Neuron (in vitro differentiated cells): ENCODE measurements around the gene KIRREL3.

ENCODE experiments used
- H2AFZ ChIP-seq: one replicate; pipeline ENCODE4 v1.6.1; 2013; ENCODE audit warnings: low read depth, mild to moderate bottlenecking, inconsistent platforms, low read length, moderate library complexity
- H3K27me3 ChIP-seq: one replicate; pipeline ENCODE4 v1.6.1; 2013; ENCODE audit warnings: low read length; ENCODE audit not compliant: insufficient read depth
- H3K36me3 ChIP-seq: one replicate; pipeline ENCODE4 v1.6.1; 2013; ENCODE audit warnings: low read length; ENCODE audit not compliant: insufficient read depth
- H3K4me1 ChIP-seq: one replicate; pipeline ENCODE4 v1.6.1; 2013; ENCODE audit warnings: low read length; ENCODE audit not compliant: insufficient read depth
- H3K4me3 ChIP-seq: 2 replicates; pipeline ENCODE4 v1.5.1; 2013; ENCODE audit warnings: mild to moderate bottlenecking, low read length, moderate library complexity
- H3K9me3 ChIP-seq: one replicate; pipeline ENCODE4 v1.6.1; 2013; ENCODE audit warnings: low read length

KIRREL3 gene

DNA sequence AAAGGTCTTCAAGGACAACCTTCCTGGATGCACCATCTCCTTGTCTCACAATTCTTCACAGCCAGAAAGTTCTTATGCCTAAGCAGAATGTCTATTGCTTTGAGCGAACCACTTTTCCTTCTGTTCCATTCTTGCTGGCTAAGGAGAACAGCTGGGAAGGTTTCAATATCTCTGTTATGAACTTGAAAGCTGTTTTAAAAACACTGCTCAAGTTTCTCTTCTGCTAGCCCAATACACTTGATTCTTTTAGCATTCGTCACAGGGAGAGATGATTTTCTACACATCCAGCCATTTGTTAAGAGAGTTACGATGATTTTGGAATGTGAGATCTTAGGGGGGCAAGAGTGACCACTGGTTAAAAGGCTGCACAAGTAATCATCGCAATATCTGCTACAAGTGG is 249.3 kb downstream of the KIRREL3 start:
- no peaks in the 10 kb centered on the region for H3K9me3 ChIP-seq
- H3K36me3 ChIP-seq, result no peaks in the 10 kb centered on the region
- H3K4me3 ChIP-seq, result no peak overlapping the region
- peaks cover under 1% of the 10 kb centered on the region for H3K4me1 ChIP-seq
- H2AFZ ChIP-seq, result no peak overlapping the region
- no peaks in the 10 kb centered on the region for H3K27me3 ChIP-seq

DNA sequence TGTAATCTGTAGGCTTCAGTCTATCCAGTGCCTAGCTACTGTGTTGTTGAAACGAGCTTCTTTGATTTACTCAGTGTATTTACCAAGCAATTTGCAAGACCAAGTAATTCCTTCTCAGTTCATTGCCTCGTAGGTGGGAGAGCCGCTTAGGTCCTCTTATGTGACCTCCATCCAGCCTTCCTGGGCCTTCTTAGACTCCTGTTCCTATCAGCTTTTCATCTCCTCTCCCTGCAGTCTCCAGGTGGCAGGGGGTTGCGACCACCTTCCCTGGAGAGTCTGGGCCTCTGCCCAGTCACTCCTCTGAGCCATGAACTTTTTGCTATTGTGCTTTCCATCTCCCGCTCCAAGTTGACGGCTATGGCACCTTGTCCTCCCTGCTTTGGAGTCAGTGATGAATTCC is 251.8 kb downstream of the KIRREL3 start:
- Histone ChIP-seq H2AFZ (no peak overlapping the region), H3K9me3 (no peaks in the 10 kb centered on the region), H3K27me3 (no peaks in the 10 kb centered on the region), H3K4me1 (no peaks in the 10 kb centered on the region), H3K4me3 (no peak overlapping the region), H3K36me3 (no peaks in the 10 kb centered on the region)

- Histone ChIP-seq H3K9me3 (no peaks in the 10 kb centered on the region), H3K36me3 (no peaks in the 10 kb centered on the region), H3K4me1 (no peaks in the 10 kb centered on the region), H3K4me3 (no peak overlapping the region), H2AFZ (no peak overlapping the region), H3K27me3 (no peaks in the 10 kb centered on the region)
These were observed 252.3 kb downstream of the KIRREL3 start for GRCh38 chr11:126748100-126748791.

GRCh38 chr11:126747315-126747714 is 253.3 kb downstream of the KIRREL3 start:
- no peak overlapping the region for H2AFZ ChIP-seq
- no peaks in the 10 kb centered on the region for H3K27me3 ChIP-seq
- H3K36me3 ChIP-seq, result no peaks in the 10 kb centered on the region
- no peaks in the 10 kb centered on the region for H3K4me1 ChIP-seq
- no peaks in the 10 kb centered on the region for H3K9me3 ChIP-seq
- H3K4me3 ChIP-seq, result no peak overlapping the region

DNA sequence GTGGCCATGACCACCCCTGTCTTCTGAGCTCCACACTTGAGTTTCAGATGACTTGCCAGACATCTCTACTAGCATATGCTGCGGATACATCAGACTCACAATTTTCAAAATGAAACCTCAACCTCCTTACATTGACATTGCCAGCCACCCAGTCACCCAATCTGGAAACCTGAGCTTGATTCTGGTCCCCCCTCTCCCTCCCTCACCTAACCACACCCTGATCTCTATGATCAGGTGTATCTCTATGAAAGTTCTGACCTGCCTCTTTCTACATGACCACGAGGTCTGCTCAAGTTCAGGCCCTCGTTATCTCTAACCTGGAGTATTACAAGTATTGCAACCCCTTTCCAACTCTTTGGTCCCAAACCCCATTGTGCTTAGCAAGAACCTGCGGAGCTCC is 254.1 kb downstream of the KIRREL3 start:
- no peaks in the 10 kb centered on the region for H3K4me1 ChIP-seq
- H2AFZ ChIP-seq, result no peak overlapping the region
- no peaks in the 10 kb centered on the region for H3K9me3 ChIP-seq
- H3K4me3 ChIP-seq, result no peak overlapping the region
- H3K36me3 ChIP-seq, result no peaks in the 10 kb centered on the region
- no peaks in the 10 kb centered on the region for H3K27me3 ChIP-seq

- Histone ChIP-seq H3K27me3 (no peaks in the 10 kb centered on the region), H2AFZ (no peak overlapping the region), H3K36me3 (no peaks in the 10 kb centered on the region), H3K4me1 (no peaks in the 10 kb centered on the region), H3K9me3 (no peaks in the 10 kb centered on the region), H3K4me3 (no peak overlapping the region)
These were observed 255.9 kb downstream of the KIRREL3 start for GRCh38 chr11:126744699-126745098.

DNA sequence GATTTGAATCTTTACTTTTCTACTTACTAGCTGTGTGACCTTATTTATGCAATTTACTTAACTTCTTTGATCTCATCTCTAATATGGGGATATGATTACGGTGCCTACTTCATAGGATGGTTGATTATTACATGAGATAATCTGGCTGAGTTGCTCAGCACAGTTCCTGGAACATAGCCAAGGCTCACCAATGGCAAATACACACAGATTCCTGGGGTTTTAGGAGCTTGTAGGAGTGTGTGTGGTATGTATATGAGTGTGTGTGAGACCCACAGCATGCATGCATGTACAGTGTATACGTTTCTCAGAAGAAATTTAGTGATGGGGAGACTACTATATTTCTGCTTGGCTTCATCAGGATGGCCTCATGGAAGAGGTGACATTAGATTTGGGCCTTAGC is 256.9 kb downstream of the KIRREL3 start:
- no peaks in the 10 kb centered on the region for H3K9me3 ChIP-seq
- no peaks in the 10 kb centered on the region for H3K36me3 ChIP-seq
- H3K27me3 ChIP-seq, result no peaks in the 10 kb centered on the region
- no peak overlapping the region for H2AFZ ChIP-seq
- no peaks in the 10 kb centered on the region for H3K4me1 ChIP-seq
- H3K4me3 ChIP-seq, result no peak overlapping the region

GRCh38 chr11:126742582-126742981 is 258.0 kb downstream of the KIRREL3 start:
- Histone ChIP-seq H2AFZ (no peak overlapping the region), H3K27me3 (no peaks in the 10 kb centered on the region), H3K9me3 (no peaks in the 10 kb centered on the region), H3K36me3 (no peaks in the 10 kb centered on the region), H3K4me1 (no peaks in the 10 kb centered on the region), H3K4me3 (no peak overlapping the region)

GRCh38 chr11:126740846-126741245 is 259.7 kb downstream of the KIRREL3 start:
- H3K36me3 ChIP-seq, result no peaks in the 10 kb centered on the region
- H3K4me1 ChIP-seq, result no peaks in the 10 kb centered on the region
- H2AFZ ChIP-seq, result no peak overlapping the region
- no peaks in the 10 kb centered on the region for H3K9me3 ChIP-seq
- no peak overlapping the region for H3K4me3 ChIP-seq
- no peaks in the 10 kb centered on the region for H3K27me3 ChIP-seq

- no peaks in the 10 kb centered on the region for H3K9me3 ChIP-seq
- H3K4me1 ChIP-seq, result no peaks in the 10 kb centered on the region
- no peaks in the 10 kb centered on the region for H3K27me3 ChIP-seq
- no peaks in the 10 kb centered on the region for H3K36me3 ChIP-seq
- H3K4me3 ChIP-seq, result no peak overlapping the region
- no peak overlapping the region for H2AFZ ChIP-seq
These were observed 260.9 kb downstream of the KIRREL3 start for GRCh38 chr11:126739499-126740145.

DNA sequence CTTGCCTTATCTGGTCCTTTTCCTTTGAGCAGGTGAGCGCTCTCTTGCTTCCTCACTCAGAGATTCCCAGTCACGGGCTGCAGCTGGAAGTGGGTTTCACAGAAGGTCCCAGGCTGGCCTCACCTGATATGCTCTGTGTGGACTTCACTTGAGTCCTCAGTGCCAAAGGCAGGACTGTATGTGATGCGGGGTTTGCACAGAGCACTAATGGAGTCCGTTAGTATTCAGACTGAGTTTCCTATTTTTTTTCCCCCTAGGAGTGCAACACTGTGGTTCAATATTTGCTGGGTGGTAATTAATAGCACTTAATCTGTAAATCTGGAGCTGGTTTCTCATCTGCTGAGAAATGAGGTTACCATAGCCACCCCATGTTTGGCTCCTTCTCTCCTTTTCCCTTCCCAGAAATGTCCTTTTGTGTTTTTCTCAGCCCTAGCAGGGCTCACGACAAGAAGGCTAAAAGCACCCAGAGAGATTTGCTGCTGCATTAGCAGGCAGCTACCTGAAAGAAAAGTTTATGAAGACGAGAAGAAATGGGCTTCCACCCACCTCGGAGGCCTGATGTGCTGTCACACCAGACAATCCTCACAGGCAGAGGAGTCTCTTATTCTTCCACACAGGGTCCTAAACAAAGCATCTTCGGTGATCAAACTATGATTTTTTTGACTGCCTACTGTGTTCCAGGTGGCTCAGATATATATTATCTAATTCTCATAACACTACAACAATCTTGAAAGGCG is 262.1 kb downstream of the KIRREL3 start:
- Histone ChIP-seq H2AFZ (no peak overlapping the region), H3K27me3 (no peaks in the 10 kb centered on the region), H3K9me3 (no peaks in the 10 kb centered on the region)

GRCh38 chr11:126736682-126737572 is 263.6 kb downstream of the KIRREL3 start:
- Histone ChIP-seq H3K4me3 (no peak overlapping the region), H3K4me1 (no peaks in the 10 kb centered on the region), H3K36me3 (no peaks in the 10 kb centered on the region), H2AFZ (no peak overlapping the region), H3K9me3 (no peaks in the 10 kb centered on the region), H3K27me3 (no peaks in the 10 kb centered on the region)

More for the DNA sequence above, 262.1 kb downstream of the KIRREL3 start:
- Histone ChIP-seq H3K4me1 (no peaks in the 10 kb centered on the region), H3K4me3 (no peak overlapping the region), H3K36me3 (no peaks in the 10 kb centered on the region)

DNA sequence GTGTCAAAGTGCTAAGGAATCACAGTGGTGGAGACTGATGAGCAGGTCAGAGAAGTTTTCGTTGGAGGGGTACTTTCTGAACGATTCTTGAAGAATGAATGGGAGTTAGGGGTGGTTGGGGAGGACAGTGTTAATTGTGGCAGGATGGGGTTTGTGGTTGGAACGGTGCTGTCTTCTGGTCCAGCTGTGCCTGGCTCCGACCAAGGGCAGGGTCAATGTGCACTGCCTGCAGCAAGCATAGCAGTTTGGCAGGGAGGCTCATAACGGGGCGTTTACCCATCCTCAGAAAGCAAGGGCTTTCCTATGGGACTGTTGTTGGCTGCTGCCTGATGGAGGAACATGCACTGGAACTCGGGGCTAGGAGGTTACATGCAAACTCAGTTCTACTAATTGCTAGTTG is 265.8 kb downstream of the KIRREL3 start:
- no peaks in the 10 kb centered on the region for H3K27me3 ChIP-seq
- no peaks in the 10 kb centered on the region for H3K9me3 ChIP-seq
- H3K4me3 ChIP-seq, result no peak overlapping the region
- H3K36me3 ChIP-seq, result no peaks in the 10 kb centered on the region
- H2AFZ ChIP-seq, result no peak overlapping the region
- no peaks in the 10 kb centered on the region for H3K4me1 ChIP-seq
